Measurements from ENCODE around the gene UVRAG.
"Not testable (repeated sequence)": the region's sequence is repeated elsewhere in the genome, so short reads cannot be mapped to it uniquely, and the experiment has no call there.

UVRAG gene

GRCh38 chr11:76056876-76057275, 241.9 kb downstream of the UVRAG start:
- H4K20me1 ChIP-seq (ENCODE audit: insufficient read depth, low read length) = no peaks in the 10 kb centered on the region
- no peaks in the 10 kb centered on the region for H3K9me2 ChIP-seq (ENCODE audit: low read depth, low read length)
- no peaks in the 10 kb centered on the region for H3K4me1 ChIP-seq (ENCODE audit: insufficient read depth, low read length, severe bottlenecking)
- no peak overlapping the region for H3K9ac ChIP-seq (ENCODE audit: low read length)
- no peak for TF ChIP-seq EZH2 (IDR thresholded peaks at IDR 0.05; ENCODE audit: borderline replicate concordance, low read length)
- TF ChIP-seq CTCF (IDR thresholded peaks at IDR 0.05; ENCODE audit: low read length) = no peak
- H2AFZ ChIP-seq (ENCODE audit: low read length) = no peak overlapping the region
- H3F3A ChIP-seq (ENCODE audit: insufficient read depth, low read length) = no peaks in the 10 kb centered on the region
- peaks cover 10% of the 10 kb centered on the region; the same call in 1 of the 2 replicates for H3K36me3 ChIP-seq (ENCODE audit: insufficient read depth, low read length)
- H3K4me2 ChIP-seq (ENCODE audit: low read length) = no peak overlapping the region
- no peaks in the 10 kb centered on the region for H3K9me3 ChIP-seq (ENCODE audit: low read length)
- H3K27me3 ChIP-seq (ENCODE audit: insufficient read depth, low read length) = no peaks in the 10 kb centered on the region
- no peaks in the 10 kb centered on the region for H3K79me2 ChIP-seq (ENCODE audit: insufficient read depth, low read length)
- H3K4me3 ChIP-seq (ENCODE audit: low read depth, low read length, poor library complexity, severe bottlenecking) = no peak overlapping the region
- no peak overlapping the region for H3K27ac ChIP-seq (ENCODE audit: low read depth, low read length, poor library complexity, severe bottlenecking)

GRCh38 chr11:76060475-76061036, 245.5 kb downstream of the UVRAG start:
- H3K9ac ChIP-seq (ENCODE audit: low read length); H3K4me1 ChIP-seq (ENCODE audit: insufficient read depth, low read length, severe bottlenecking); H3K4me2 ChIP-seq (ENCODE audit: low read length); H3K27me3 ChIP-seq (ENCODE audit: insufficient read depth, low read length); H4K20me1 ChIP-seq (ENCODE audit: insufficient read depth, low read length); H3K9me3 ChIP-seq (ENCODE audit: low read length); H3K9me2 ChIP-seq (ENCODE audit: low read depth, low read length); H3K4me3 ChIP-seq (ENCODE audit: low read depth, low read length, poor library complexity, severe bottlenecking); H3K27ac ChIP-seq (ENCODE audit: low read depth, low read length, poor library complexity, severe bottlenecking); H2AFZ ChIP-seq (ENCODE audit: low read length); H3K79me2 ChIP-seq (ENCODE audit: insufficient read depth, low read length); H3F3A ChIP-seq (ENCODE audit: insufficient read depth, low read length): not testable (repeated sequence)
- peaks cover 11% of the 10 kb centered on the region; the same call in 1 of the 2 replicates for H3K36me3 ChIP-seq (ENCODE audit: insufficient read depth, low read length)

- Histone ChIP-seq H3K9me2 (ENCODE audit: low read depth, low read length) (no peaks in the 10 kb centered on the region), H3K79me2 (ENCODE audit: insufficient read depth, low read length) (no peaks in the 10 kb centered on the region), H3K27me3 (ENCODE audit: insufficient read depth, low read length) (no peaks in the 10 kb centered on the region), H3K9ac (ENCODE audit: low read length) (no peak overlapping the region), H4K20me1 (ENCODE audit: insufficient read depth, low read length) (no peaks in the 10 kb centered on the region), H3K9me3 (ENCODE audit: low read length) (no peaks in the 10 kb centered on the region), H3F3A (ENCODE audit: insufficient read depth, low read length) (no peaks in the 10 kb centered on the region), H2AFZ (ENCODE audit: low read length) (no peak overlapping the region), H3K4me1 (ENCODE audit: insufficient read depth, low read length, severe bottlenecking) (no peaks in the 10 kb centered on the region), H3K27ac (ENCODE audit: low read depth, low read length, poor library complexity, severe bottlenecking) (no peak overlapping the region), H3K4me2 (ENCODE audit: low read length) (no peak overlapping the region), H3K4me3 (ENCODE audit: low read depth, low read length, poor library complexity, severe bottlenecking) (no peak overlapping the region), H3K36me3 (ENCODE audit: insufficient read depth, low read length) (peaks cover 25% of the 10 kb centered on the region; the same call in 1 of the 2 replicates)
- no peak for TF ChIP-seq CTCF (IDR thresholded peaks at IDR 0.05; ENCODE audit: low read length)
- TF ChIP-seq EZH2 (IDR thresholded peaks at IDR 0.05; ENCODE audit: borderline replicate concordance, low read length) = no peak
Observed at GRCh38 chr11:76062733-76063132, 247.7 kb downstream of the UVRAG start.

GRCh38 chr11:76064192-76064591, 249.2 kb downstream of the UVRAG start:
- Histone ChIP-seq H3K79me2 (ENCODE audit: insufficient read depth, low read length) (no peaks in the 10 kb centered on the region), H3K9me3 (ENCODE audit: low read length) (no peaks in the 10 kb centered on the region), H3K36me3 (ENCODE audit: insufficient read depth, low read length) (peaks cover 39% of the 10 kb centered on the region; the same call in 1 of the 2 replicates), H4K20me1 (ENCODE audit: insufficient read depth, low read length) (no peaks in the 10 kb centered on the region), H3K4me3 (ENCODE audit: low read depth, low read length, poor library complexity, severe bottlenecking) (no peak overlapping the region), H3K27me3 (ENCODE audit: insufficient read depth, low read length) (no peaks in the 10 kb centered on the region), H2AFZ (ENCODE audit: low read length) (no peak overlapping the region), H3K4me2 (ENCODE audit: low read length) (no peak overlapping the region), H3F3A (ENCODE audit: insufficient read depth, low read length) (no peaks in the 10 kb centered on the region), H3K9ac (ENCODE audit: low read length) (no peak overlapping the region), H3K9me2 (ENCODE audit: low read depth, low read length) (no peaks in the 10 kb centered on the region), H3K27ac (ENCODE audit: low read depth, low read length, poor library complexity, severe bottlenecking) (no peak overlapping the region), H3K4me1 (ENCODE audit: insufficient read depth, low read length, severe bottlenecking) (no peaks in the 10 kb centered on the region)
- TF ChIP-seq CTCF (IDR thresholded peaks at IDR 0.05; ENCODE audit: low read length) (no peak), EZH2 (IDR thresholded peaks at IDR 0.05; ENCODE audit: borderline replicate concordance, low read length) (no peak)

Data from OCI-LY1 (cell line).